Upper lobe of left lung (tissue), 4 donors: ENCODE results near the gene DAGLB.

Source experiments
- EP300 ChIP-seq, 4 donors: sonication (generic); formaldehyde crosslinking; IDR thresholded peaks; one replicate each; pipeline ENCODE4 v1.5.1; 2017; ENCODE audit warnings: antibody characterized with exemption in 4 of 4, control low read depth in 2 of 4
- POLR2A ChIP-seq, 4 donors: fragments of 450-650 bp; IDR thresholded peaks; one replicate each; pipeline ENCODE4 v1.5.1; 2016 to 2017; ENCODE audit warnings: antibody characterized with exemption in 4 of 4, mild to moderate bottlenecking in 2 of 4
- POLR2AphosphoS5 ChIP-seq, 2 donors: sonication (generic); formaldehyde crosslinking; IDR thresholded peaks; one replicate each; pipeline ENCODE4 v1.5.1; 2017; ENCODE audit warnings: antibody characterized with exemption in 2 of 2
- TF ChIP-seq, protein P1 (sequence below), 6 experiments: fragments of 450-650 bp in 4 of 6; fragments of 200-600 bp in 2 of 6; sonication (generic) in 2 of 6; IDR thresholded peaks; one replicate each; pipeline ENCODE4 v1.5.1; 2016 to 2019; ENCODE audit warnings: antibody characterized with exemption in 6 of 6

DNA sequence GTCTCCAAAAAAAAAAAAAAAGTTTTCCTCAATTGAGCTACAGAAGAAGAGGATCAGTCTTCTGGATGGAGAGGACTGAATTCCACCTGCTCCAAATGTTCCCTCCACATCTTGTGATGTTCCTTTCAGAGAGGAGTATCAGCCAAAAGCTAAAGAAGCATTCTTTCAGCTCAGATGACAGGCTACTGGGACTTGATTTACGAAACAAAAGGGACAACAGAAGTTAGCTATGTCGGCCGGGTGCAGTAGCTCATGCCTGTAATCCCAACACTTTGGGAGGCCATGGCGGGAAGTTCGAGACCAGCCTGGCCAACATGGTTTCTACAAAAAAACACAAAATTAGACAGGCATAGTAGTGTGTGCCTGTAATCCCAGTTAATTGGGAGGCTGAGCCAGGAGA, 7.4 kb downstream of the DAGLB start:
- TF ChIP-seq, protein P1, sequence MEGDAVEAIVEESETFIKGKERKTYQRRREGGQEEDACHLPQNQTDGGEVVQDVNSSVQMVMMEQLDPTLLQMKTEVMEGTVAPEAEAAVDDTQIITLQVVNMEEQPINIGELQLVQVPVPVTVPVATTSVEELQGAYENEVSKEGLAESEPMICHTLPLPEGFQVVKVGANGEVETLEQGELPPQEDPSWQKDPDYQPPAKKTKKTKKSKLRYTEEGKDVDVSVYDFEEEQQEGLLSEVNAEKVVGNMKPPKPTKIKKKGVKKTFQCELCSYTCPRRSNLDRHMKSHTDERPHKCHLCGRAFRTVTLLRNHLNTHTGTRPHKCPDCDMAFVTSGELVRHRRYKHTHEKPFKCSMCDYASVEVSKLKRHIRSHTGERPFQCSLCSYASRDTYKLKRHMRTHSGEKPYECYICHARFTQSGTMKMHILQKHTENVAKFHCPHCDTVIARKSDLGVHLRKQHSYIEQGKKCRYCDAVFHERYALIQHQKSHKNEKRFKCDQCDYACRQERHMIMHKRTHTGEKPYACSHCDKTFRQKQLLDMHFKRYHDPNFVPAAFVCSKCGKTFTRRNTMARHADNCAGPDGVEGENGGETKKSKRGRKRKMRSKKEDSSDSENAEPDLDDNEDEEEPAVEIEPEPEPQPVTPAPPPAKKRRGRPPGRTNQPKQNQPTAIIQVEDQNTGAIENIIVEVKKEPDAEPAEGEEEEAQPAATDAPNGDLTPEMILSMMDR (IDR thresholded peaks at IDR 0.05), result no peak
- TF ChIP-seq POLR2A (IDR thresholded peaks at IDR 0.05), result no peak
- TF ChIP-seq POLR2AphosphoS5 (IDR thresholded peaks at IDR 0.05), result no peak
- no peak for TF ChIP-seq EP300 (IDR thresholded peaks at IDR 0.05)
